Heart left ventricle (tissue), 16 donors: ENCODE measurements around the gene LECT2. TPM values are rescaled to one million over a fixed set of nuclear protein-coding genes. Genes with fewer than 3 reads are reported as not detected.

Experiments used
- ATAC-seq, 4 donors: fragments of 200-7000 bp; cut with Tn5 transposase; one replicate each; pipeline ENCODE4 v1.9.1; 2020 to 2022; ENCODE audit warnings: moderate library complexity in 4 of 4, mild to moderate bottlenecking in 3 of 4, moderate number of reproducible peaks in 1 of 4
- DNase-seq, 5 donors: peaks; one replicate each; pipeline ENCODE4 v3.0.0-alpha.2; 2020
- H3K27ac ChIP-seq, 12 donors: fragments of 200-600 bp; sonication (generic) in 4 of 12; one replicate each; pipeline versions ENCODE4 v1.5.0 to v1.8.0; 2016 to 2022; ENCODE audit warnings: mild to moderate bottlenecking in 2 of 12
- H3K27me3 ChIP-seq, 9 donors: fragments of 200-600 bp; sonication (generic) in 2 of 9; one replicate each; pipeline versions ENCODE4 v1.5.1 to v1.8.0; 2016 to 2022; ENCODE audit warnings: mild to moderate bottlenecking in 3 of 9
- H3K36me3 ChIP-seq, 9 donors: fragments of 200-600 bp; sonication (generic) in 2 of 9; one replicate each; pipeline versions ENCODE4 v1.5.0 to v1.8.0; 2018 to 2022; ENCODE audit warnings: mild to moderate bottlenecking in 2 of 9
- H3K4me1 ChIP-seq, 12 donors: fragments of 200-600 bp; sonication (generic) in 4 of 12; one replicate each; pipeline versions ENCODE4 v1.5.0 to v1.8.0; 2016 to 2022; ENCODE audit warnings: mild to moderate bottlenecking in 3 of 12
- H3K4me3 ChIP-seq, 12 donors: fragments of 200-600 bp; sonication (generic) in 4 of 12; one replicate each; pipeline versions ENCODE4 v1.5.0 to v1.8.0; 2017 to 2022; ENCODE audit warnings: mild to moderate bottlenecking in 9 of 12, moderate library complexity in 4 of 12
- H3K9me3 ChIP-seq, 12 donors: fragments of 200-600 bp; sonication (generic) in 4 of 12; one replicate each; pipeline versions ENCODE4 v1.5.0 to v1.8.0; 2016 to 2022; ENCODE audit warnings: mild to moderate bottlenecking in 1 of 12
- POLR2A ChIP-seq, 2 donors: fragments of 450-650 bp; IDR thresholded peaks; one replicate each; pipeline ENCODE4 v1.6.1; 2017; ENCODE audit warnings: antibody characterized with exemption in 2 of 2, mild to moderate bottlenecking in 2 of 2, moderate library complexity in 2 of 2
- WGBS, 4 donors: extraction: QIAGEN DNeasy Blood & Tissue Kit in 2 of 4; methylation state at CpG; one replicate each; pipeline versions ENCODE4 v1.1.5 to v1.1.7; 2013 to 2018; 5-methylcytosine and 5-hydroxymethylcytosine counted together
- intact Hi-C, 10 donors: fragments of 100-400 bp; cut with DNase I; formaldehyde crosslinking; loops; one replicate each; pipeline versions ENCODE4 v1.11.1 to v1.14.2; 2022
- polyA plus RNA-seq, 2 donors: library from polyadenylated mRNA; stranded (reverse); fragments of 200-250 nt; gene quantifications; one replicate each; pipeline ENCODE4 v1.2.3, GENCODE V29; 2013
- total RNA-seq, 9 donors: library from RNA; depleted of rRNA in 2 of 9; stranded (reverse); fragments of >200 nt in 2 of 9; fragmentation: NEBNext Ultra II Directional in 3 of 9; extraction: Animal tissue kit (Norgen Biotek cat#: 25700) in 3 of 9; gene quantifications; one replicate each; pipeline versions ENCODE4 v1.1.0 to v1.2.4, GENCODE V29; 2016 to 2023
- TF ChIP-seq, protein P1 (sequence below), 12 donors: fragments of 200-600 bp; sonication (generic) in 4 of 12; IDR thresholded peaks; one replicate each; pipeline versions ENCODE4 v1.5.0 to v1.8.0; 2018 to 2022; ENCODE audit warnings: antibody characterized with exemption in 12 of 12, mild to moderate bottlenecking in 5 of 12
- donor health status: ischemic (EF 13 %, LVEDD 7.1; RV severe dilation, severe dysfunction).
- donor health status: healthy with polysubstance abuse.
- donor health status: DM: no; HTN: yes; CAD: no.
- donor health status: DM: no; HTN: no; CAD: no.
- donor health status: ischemic (EF 25% LVEDD 6.9; RV normal size, moderate dysfunction).
- donor health status: ischemic (EF 25% LVEDD 5.7; RV mildly dilated, moderate dysfunction).
- donor health status: healthy.
- donor health status: DM: yes; HTN: yes; CAD: no.
- donor health status: ischemic (EF 35%, LVEDD 5.7; RV mildly dilated, moderate dysfunction).
- donor health status: nonischemic (EF 11% LVEDD 7.7; RV severe dilation, severe dysfunction).
- donor health status: DM: yes; HTN: yes; CAD: no.
- donor health status: PGD.
- donor health status: ischemic (EF 29% LVEDD 5.4; RV normal size, mild dysfunction).
- donor health status: nonischemic (EF 23%, LVEDD 6.1; RV moderate dilation, normal function).

LECT2 gene
- total and polyA plus RNA-seq, 11 donors: not detected

GRCh38 chr5:135951807-135952206 is 3.0 kb downstream of the LECT2 start:
- no peak for ATAC-seq
- 84 to 89% (median 86%) methylated on average over 6 of the region's 6 CpGs for WGBS, 4 donors
- Histone ChIP-seq H3K4me1 (no peaks in the 10 kb centered on the region), H3K27ac (no peak overlapping the region), H3K27me3 (peaks cover 0 to 7% (median 0%) of the 10 kb centered on the region in 9 donors), H3K36me3 (no peaks in the 10 kb centered on the region), H3K4me3 (no peak overlapping the region), H3K9me3 (no peaks in the 10 kb centered on the region)
- intact Hi-C loops: no loop called here
- DNase-seq: no peak
- TF ChIP-seq, protein P1, sequence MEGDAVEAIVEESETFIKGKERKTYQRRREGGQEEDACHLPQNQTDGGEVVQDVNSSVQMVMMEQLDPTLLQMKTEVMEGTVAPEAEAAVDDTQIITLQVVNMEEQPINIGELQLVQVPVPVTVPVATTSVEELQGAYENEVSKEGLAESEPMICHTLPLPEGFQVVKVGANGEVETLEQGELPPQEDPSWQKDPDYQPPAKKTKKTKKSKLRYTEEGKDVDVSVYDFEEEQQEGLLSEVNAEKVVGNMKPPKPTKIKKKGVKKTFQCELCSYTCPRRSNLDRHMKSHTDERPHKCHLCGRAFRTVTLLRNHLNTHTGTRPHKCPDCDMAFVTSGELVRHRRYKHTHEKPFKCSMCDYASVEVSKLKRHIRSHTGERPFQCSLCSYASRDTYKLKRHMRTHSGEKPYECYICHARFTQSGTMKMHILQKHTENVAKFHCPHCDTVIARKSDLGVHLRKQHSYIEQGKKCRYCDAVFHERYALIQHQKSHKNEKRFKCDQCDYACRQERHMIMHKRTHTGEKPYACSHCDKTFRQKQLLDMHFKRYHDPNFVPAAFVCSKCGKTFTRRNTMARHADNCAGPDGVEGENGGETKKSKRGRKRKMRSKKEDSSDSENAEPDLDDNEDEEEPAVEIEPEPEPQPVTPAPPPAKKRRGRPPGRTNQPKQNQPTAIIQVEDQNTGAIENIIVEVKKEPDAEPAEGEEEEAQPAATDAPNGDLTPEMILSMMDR (IDR thresholded peaks at IDR 0.05): no peak
- TF ChIP-seq POLR2A (IDR thresholded peaks at IDR 0.05): no peak

DNA sequence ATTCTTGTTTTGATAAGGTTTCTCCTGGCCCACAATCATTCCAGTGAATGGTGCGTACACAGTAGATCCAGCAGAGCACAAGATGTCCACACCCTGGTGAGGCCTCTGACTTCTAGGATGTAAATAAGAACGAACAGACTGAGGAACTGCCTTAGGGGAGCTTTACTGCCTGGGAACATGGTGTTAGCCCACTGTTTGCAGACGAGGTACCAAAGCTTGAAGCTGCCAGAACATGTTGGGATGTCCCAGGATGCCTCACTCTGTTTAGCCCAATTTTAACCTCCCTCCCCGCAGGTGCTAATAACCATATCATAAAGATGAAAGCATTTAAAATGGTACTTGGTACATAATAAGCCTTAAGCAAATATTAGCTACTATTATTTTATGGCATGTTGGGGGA is 3.5 kb downstream of the LECT2 start:
- Histone ChIP-seq H3K27ac (no peak overlapping the region), H3K4me1 (no peaks in the 10 kb centered on the region), H3K9me3 (no peaks in the 10 kb centered on the region), H3K4me3 (no peak overlapping the region), H3K36me3 (no peaks in the 10 kb centered on the region), H3K27me3 (peaks cover 0 to 7% (median 0%) of the 10 kb centered on the region in 9 donors)
- TF ChIP-seq, protein P1 (IDR thresholded peaks at IDR 0.05): no peak
- no peak for TF ChIP-seq POLR2A (IDR thresholded peaks at IDR 0.05)
- ATAC-seq (no peak), DNase-seq (no peak)
- intact Hi-C loops: no loop called here
- 79 to 88% (median 84%) methylated on average over 4 of the region's 4 CpGs for WGBS, 4 donors

DNA sequence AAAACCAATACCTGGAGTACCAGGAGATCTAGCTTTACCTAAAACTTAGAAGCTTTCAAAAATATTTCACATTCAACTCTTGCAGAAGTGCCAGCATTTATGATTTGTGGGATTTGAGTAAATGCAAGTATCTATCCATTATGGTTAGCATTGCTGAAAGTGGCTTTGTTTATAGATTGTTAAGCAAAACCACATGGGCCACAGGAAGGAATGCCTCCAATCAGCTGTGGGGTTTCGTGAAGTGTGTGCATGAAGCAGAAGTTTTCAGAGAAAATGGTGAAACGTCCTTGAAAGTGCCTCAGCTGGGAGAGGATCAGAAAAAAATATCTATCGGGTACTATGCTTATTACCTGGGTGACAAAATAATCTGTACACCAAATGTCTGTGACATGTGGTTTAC is 4.2 kb downstream of the LECT2 start:
- TF ChIP-seq POLR2A (IDR thresholded peaks at IDR 0.05): no peak
- TF ChIP-seq, protein P1 (IDR thresholded peaks at IDR 0.05): no peak
- ATAC-seq (no peak), DNase-seq (no peak)
- Histone ChIP-seq H3K27me3 (peaks cover 0 to 7% (median 0%) of the 10 kb centered on the region in 9 donors), H3K4me1 (no peaks in the 10 kb centered on the region), H3K27ac (no peak overlapping the region), H3K9me3 (no peaks in the 10 kb centered on the region), H3K4me3 (no peak overlapping the region), H3K36me3 (no peaks in the 10 kb centered on the region)
- intact Hi-C loops: no loop called here
- 64 to 80% (median 69%) methylated on average over 3 of the region's 3 CpGs for WGBS, 4 donors

GRCh38 chr5:135944967-135945560 is 9.7 kb downstream of the LECT2 start:
- peak in 3 of 4 donors; percentile 46 to 59 (median 58) for ATAC-seq
- H3K27ac ChIP-seq: no peak overlapping the region
- H3K4me1 ChIP-seq: no peaks in the 10 kb centered on the region

More at GRCh38 chr5:135944967-135945560, 9.7 kb downstream of the LECT2 start:
- H3K27me3 ChIP-seq: peaks cover 0 to 11% (median 0%) of the 10 kb centered on the region in 9 donors
- WGBS, 4 donors: 0 to 2% (median 0%) methylated on average over 3 of the region's 3 CpGs
- no peaks in the 10 kb centered on the region for H3K9me3 ChIP-seq
- DNase-seq: peak in 4 of 5 donors; percentile 28 to 56 (median 41)
- H3K36me3 ChIP-seq: no peaks in the 10 kb centered on the region
- TF ChIP-seq, protein P1 (IDR thresholded peaks at IDR 0.05): peak; percentile 61 to 87 (median 80)
- TF ChIP-seq POLR2A (IDR thresholded peaks at IDR 0.05): no peak
- H3K4me3 ChIP-seq: no peak overlapping the region
- intact Hi-C loops: loop anchor here (1.0 to 10.0 kb wide), 15 partner anchors 56 to 268 kb away; no protein-coding TSS in a partner anchor
